ENCODE measurements around the gene ANKRD13C. TPM values are rescaled to one million over a fixed set of nuclear protein-coding genes. Genes with fewer than 3 reads are reported as not detected.

Gene ANKRD13C
- total and polyA plus RNA-seq, 12 donors: 8.0 to 30.8 (median 20.9) TPM

GRCh38 chr1:70386121-70386520, 31.6 kb upstream of the ANKRD13C start:
- Histone ChIP-seq H3K9me3 (replicated peaks in 1 of 3) (no peaks in the 10 kb centered on the region), H3K4me1 (replicated peaks in 1 of 2) (no peaks in the 10 kb centered on the region), H3K36me3 (replicated peaks in 1 of 2) (no peaks in the 10 kb centered on the region), H3K27me3 (no peaks in the 10 kb centered on the region), H3K4me3 (no peak overlapping the region), H3K27ac (no peak overlapping the region)
- WGBS, 4 donors: 86 to 97% (median 90%) methylated on average over 2 of the region's 2 CpGs
- no peak for TF ChIP-seq CTCF (IDR thresholded peaks at IDR 0.05)
- TF ChIP-seq POLR2A (IDR thresholded peaks at IDR 0.05): no peak
- intact Hi-C loops (cut with DNase I): no loop called here
- DNase-seq: no peak

GRCh38 chr1:70385477-70385876, 31.0 kb upstream of the ANKRD13C start:
- Histone ChIP-seq H3K9me3 (replicated peaks in 1 of 3) (no peaks in the 10 kb centered on the region), H3K27me3 (no peaks in the 10 kb centered on the region), H3K36me3 (replicated peaks in 1 of 2) (no peaks in the 10 kb centered on the region), H3K27ac (no peak overlapping the region), H3K4me1 (replicated peaks in 1 of 2) (no peaks in the 10 kb centered on the region), H3K4me3 (no peak overlapping the region)
- intact Hi-C loops (cut with DNase I): no loop called here
- 81 to 87% (median 86%) methylated on average over 6 of the region's 6 CpGs for WGBS, 4 donors
- no peak for TF ChIP-seq CTCF (IDR thresholded peaks at IDR 0.05)
- DNase-seq: no peak

- Histone ChIP-seq H3K4me1 (replicated peaks in 1 of 2) (no peaks in the 10 kb centered on the region), H3K36me3 (replicated peaks in 1 of 2) (no peaks in the 10 kb centered on the region), H3K9me3 (replicated peaks in 1 of 3) (no peaks in the 10 kb centered on the region), H3K27ac (no peak overlapping the region), H3K4me3 (no peak overlapping the region), H3K27me3 (no peaks in the 10 kb centered on the region)
- WGBS, 4 donors: 92 to 97% (median 96%) methylated on average over 2 of the region's 2 CpGs
- no peak for DNase-seq
- intact Hi-C loops (cut with DNase I): no loop called here
- no peak for TF ChIP-seq POLR2A (IDR thresholded peaks at IDR 0.05)
- no peak for TF ChIP-seq CTCF (IDR thresholded peaks at IDR 0.05)
These were observed 30.0 kb upstream of the ANKRD13C start for GRCh38 chr1:70384542-70384941.

- DNase-seq: no peak
- no peaks in the 10 kb centered on the region for H3K4me1 ChIP-seq (replicated peaks in 1 of 2)
- H3K9me3 ChIP-seq (replicated peaks in 1 of 3): no peaks in the 10 kb centered on the region
- TF ChIP-seq POLR2A (IDR thresholded peaks at IDR 0.05) (no peak), CTCF (IDR thresholded peaks at IDR 0.05) (no peak)
- H3K4me3 ChIP-seq: no peak overlapping the region
- H3K27me3 ChIP-seq: no peaks in the 10 kb centered on the region
- no peak overlapping the region for H3K27ac ChIP-seq
- no peaks in the 10 kb centered on the region for H3K36me3 ChIP-seq (replicated peaks in 1 of 2)
- WGBS, 4 donors: 79 to 84% (median 83%) methylated on average over 3 of the region's 3 CpGs
- intact Hi-C loops (cut with DNase I): no loop called here
These were observed 29.0 kb upstream of the ANKRD13C start for GRCh38 chr1:70383483-70383882.
